H1 (cell line): ENCODE measurements around the gene ACE. TPM values are rescaled to one million over a fixed set of nuclear protein-coding genes. Genes with fewer than 3 reads are reported as not detected.

Experiments
- CTCF ChIA-PET: fragments of 300-600 bp; sonication (Branson Sonifier 250); formaldehyde crosslinking; loops from one replicate; lab custom pipeline; 2021; ENCODE audit not compliant: partially characterized antibody; lab: Charles Lee
- POLR2A ChIA-PET: fragments of 300-600 bp; sonication (Branson Sonifier 250); formaldehyde crosslinking; loops from one replicate; lab custom pipeline; 2021; ENCODE audit warnings: inconsistent platforms; ENCODE audit not compliant: partially characterized antibody; lab: Charles Lee
- DNase-seq, 2 experiments: peaks; one replicate each; pipeline versions ENCODE4 v3.0.0 to v3.0.0-alpha.2; 2010 to 2022; ENCODE audit warnings: low spot score in 2 of 2, low read depth in 1 of 2, mixed read lengths in 1 of 2
- FAIRE-seq: peaks from 2 replicates; lab custom pipeline; 2011; peaks lifted over from hg19 to GRCh38; lab: Jason Lieb, UNC
- H2AFZ ChIP-seq: 2 replicates; pipeline ENCODE4 v1.8.1; 2012; ENCODE audit warnings: low read length, inconsistent platforms
- H2AK5ac ChIP-seq: 2 replicates; pipeline ENCODE4 v1.6.1; 2013; ENCODE audit warnings: low read depth, low read length
- H2BK120ac ChIP-seq: replicated peaks from 2 replicates; pipeline ENCODE3; 2013; ENCODE audit warnings: low read depth, low read length, inconsistent platforms
- H2BK12ac ChIP-seq: 2 replicates; pipeline ENCODE4 v1.6.1; 2013; ENCODE audit warnings: low read depth, low read length
- H2BK15ac ChIP-seq: 2 replicates; pipeline ENCODE4 v1.6.1; 2013; ENCODE audit warnings: low read length
- H2BK20ac ChIP-seq: 2 replicates; pipeline ENCODE4 v1.6.1; 2013; ENCODE audit warnings: low read length
- H2BK5ac ChIP-seq: 2 replicates; pipeline ENCODE4 v1.6.1; 2013; ENCODE audit warnings: low read depth, low read length
- H3K14ac ChIP-seq: 2 replicates; pipeline ENCODE4 v1.6.1; 2013; ENCODE audit warnings: inconsistent platforms; ENCODE audit not compliant: insufficient read length
- H3K18ac ChIP-seq: 2 replicates; pipeline ENCODE4 v1.6.1; 2013; ENCODE audit warnings: low read length; ENCODE audit errors: extremely low read depth
- H3K23ac ChIP-seq: 2 replicates; pipeline ENCODE4 v1.6.1; 2013; ENCODE audit warnings: inconsistent platforms; ENCODE audit not compliant: insufficient read length
- H3K23me2 ChIP-seq: 2 replicates; pipeline ENCODE4 v1.6.1; 2013; ENCODE audit warnings: low read depth, low read length
- H3K27ac ChIP-seq: 2 replicates; pipeline ENCODE4 v1.6.1; 2011; ENCODE audit warnings: low read depth, low read length, inconsistent platforms
- H3K27me3 ChIP-seq, 4 experiments: replicated peaks in 1 of 4; 1 replicate in 1 of 4; 2 replicates in 3 of 4; pipeline versions ENCODE4 v1.6.1 to v1.8.1; 2011 to 2013; ENCODE audit warnings: low read length in 3 of 4, mild to moderate bottlenecking in 3 of 4, inconsistent platforms in 2 of 4, mixed read lengths in 2 of 4, moderate library complexity in 1 of 4; ENCODE audit not compliant: control insufficient read depth in 3 of 4, insufficient read depth in 3 of 4; ENCODE audit errors: extremely low read depth in 1 of 4
- H3K36me3 ChIP-seq, 4 experiments: 2 replicates each; pipeline versions ENCODE4 v1.6.1 to v1.8.1; 2011 to 2013; ENCODE audit warnings: mild to moderate bottlenecking in 4 of 4, low read length in 3 of 4, moderate library complexity in 2 of 4, control low read depth in 1 of 4, inconsistent platforms in 1 of 4; ENCODE audit not compliant: insufficient read depth in 4 of 4, control insufficient read depth in 2 of 4
- H3K4ac ChIP-seq: replicated peaks from 2 replicates; pipeline ENCODE3; 2013; ENCODE audit warnings: low read length, low read depth, mixed read lengths, inconsistent platforms; ENCODE audit not compliant: insufficient read length
- H3K4me1 ChIP-seq, 4 experiments: replicated peaks in 1 of 4; 1 replicate in 1 of 4; 2 replicates in 3 of 4; pipeline versions ENCODE4 v1.6.1 to v1.8.1; 2011 to 2013; ENCODE audit warnings: low read length in 3 of 4, inconsistent platforms in 2 of 4, mixed read lengths in 1 of 4; ENCODE audit not compliant: insufficient read depth in 4 of 4, control insufficient read depth in 3 of 4
- H3K4me2 ChIP-seq, 2 experiments: 2 replicates each; pipeline versions ENCODE4 v1.6.1 to v1.8.1; 2011 to 2013; ENCODE audit warnings: low read depth in 2 of 2, low read length in 2 of 2, control low read depth in 1 of 2, inconsistent platforms in 1 of 2, mild to moderate bottlenecking in 1 of 2; ENCODE audit not compliant: insufficient read depth in 1 of 2
- H3K4me3 ChIP-seq, 4 experiments: fragments of 200-600, 300-600 bp in 1 of 4; sonication (generic), shearing (Covaris generic), sonication (Bioruptor Twin) in 1 of 4; 2 replicates each; pipeline versions ENCODE4 v1.5.1 to v1.8.1; 2011 to 2016; ENCODE audit warnings: low read length in 4 of 4, low read depth in 3 of 4, control low read depth in 2 of 4, inconsistent platforms in 2 of 4, mild to moderate bottlenecking in 2 of 4, mixed read lengths in 1 of 4, moderate library complexity in 1 of 4; ENCODE audit not compliant: insufficient read depth in 2 of 4; ENCODE audit errors: extremely low read depth in 1 of 4
- H3K56ac ChIP-seq: replicated peaks from 2 replicates; pipeline ENCODE3; 2013; ENCODE audit warnings: low read depth, mild to moderate bottlenecking, mixed read lengths, low read length, inconsistent platforms; ENCODE audit not compliant: insufficient read length
- H3K79me1 ChIP-seq: 2 replicates; pipeline ENCODE4 v1.6.1; 2013; ENCODE audit warnings: low read depth, low read length, control low read depth
- H3K79me2 ChIP-seq, 2 experiments: 2 replicates each; pipeline versions ENCODE4 v1.6.1 to v1.8.1; 2012 to 2013; ENCODE audit warnings: low read length in 2 of 2, mild to moderate bottlenecking in 2 of 2, inconsistent platforms in 1 of 2; ENCODE audit not compliant: insufficient read depth in 2 of 2, control insufficient read depth in 1 of 2
- H3K9ac ChIP-seq, 4 experiments: replicated peaks in 1 of 4; 1 replicate in 1 of 4; 2 replicates in 3 of 4; pipeline versions ENCODE4 v1.6.1 to v1.8.1; 2011 to 2013; ENCODE audit warnings: low read depth in 3 of 4, low read length in 3 of 4, control low read depth in 2 of 4, mild to moderate bottlenecking in 2 of 4, moderate library complexity in 2 of 4, inconsistent platforms in 1 of 4; ENCODE audit errors: extremely low read depth in 1 of 4
- H3K9me3 ChIP-seq, 2 experiments: 2 replicates each; pipeline versions ENCODE4 v1.6.1 to v1.8.1; 2012 to 2013; ENCODE audit warnings: mild to moderate bottlenecking in 2 of 2, moderate library complexity in 2 of 2, control low read depth in 1 of 2, inconsistent platforms in 1 of 2, low read depth in 1 of 2, low read length in 1 of 2, mixed read lengths in 1 of 2; ENCODE audit not compliant: insufficient read depth in 2 of 2
- H4K20me1 ChIP-seq, 2 experiments: replicated peaks in 1 of 2; 2 replicates each; pipeline versions ENCODE3 to v1.8.1; 2011 to 2013; ENCODE audit warnings: inconsistent platforms in 2 of 2, low read length in 2 of 2, mild to moderate bottlenecking in 1 of 2; ENCODE audit not compliant: insufficient read depth in 2 of 2, control insufficient read depth in 1 of 2
- H4K5ac ChIP-seq: 2 replicates; pipeline ENCODE4 v1.6.1; 2013; ENCODE audit warnings: low read length, low read depth, mixed read lengths, inconsistent platforms; ENCODE audit not compliant: insufficient read length
- H4K8ac ChIP-seq: 2 replicates; pipeline ENCODE4 v1.8.0; 2013; ENCODE audit warnings: mild to moderate bottlenecking, moderate library complexity, low read length, inconsistent platforms; ENCODE audit not compliant: insufficient read depth; ENCODE audit errors: extremely low read depth
- H4K91ac ChIP-seq: replicated peaks from 2 replicates; pipeline ENCODE3; 2013; ENCODE audit warnings: low read length, mixed read lengths, inconsistent platforms; ENCODE audit not compliant: insufficient read length
- ATF2 ChIP-seq: IDR thresholded peaks from 2 replicates; pipeline ENCODE4 v1.6.1; 2012; ENCODE audit warnings: low read length, inconsistent platforms
- CBX8 ChIP-seq: fragments of 300-800, 300-1000 bp; sonication (generic); IDR thresholded peaks from 2 replicates; pipeline ENCODE4 v1.7.1; 2016; ENCODE audit warnings: low read depth, low read length, borderline replicate concordance
- CTBP2 ChIP-seq: IDR thresholded peaks from 2 replicates; pipeline ENCODE4 v1.7.0; 2011; ENCODE audit warnings: borderline replicate concordance, mild to moderate bottlenecking, moderate library complexity, mixed read lengths, low read length; ENCODE audit not compliant: insufficient read depth, insufficient read length
- EP300 ChIP-seq, 2 experiments: IDR thresholded peaks; 1 replicate in 1 of 2; 2 replicates in 1 of 2; pipeline ENCODE4 v1.6.1; 2011 to 2012; ENCODE audit warnings: low read depth in 2 of 2, low read length in 2 of 2, mild to moderate bottlenecking in 2 of 2, borderline replicate concordance in 1 of 2, inconsistent platforms in 1 of 2, moderate library complexity in 1 of 2
- NANOG ChIP-seq: IDR thresholded peaks from 2 replicates; pipeline ENCODE4 v1.6.1; 2011; ENCODE audit warnings: low read length, low read depth, mild to moderate bottlenecking, inconsistent platforms; ENCODE audit not compliant: insufficient read depth, poor library complexity, severe bottlenecking
- SIN3A ChIP-seq, 2 experiments: IDR thresholded peaks in 1 of 2; conservative IDR thresholded peaks in 1 of 2; 2 replicates each; pipeline ENCODE4 v1.6.1; 2011 to 2012; ENCODE audit warnings: low read length in 2 of 2, improper control_type of control experiment in 1 of 2, low read depth in 1 of 2, mild to moderate bottlenecking in 1 of 2
- SP1 ChIP-seq: IDR thresholded peaks from 2 replicates; pipeline ENCODE4 v1.6.1; 2011; ENCODE audit warnings: low read depth, low read length
- TEAD4 ChIP-seq: IDR thresholded peaks from 2 replicates; pipeline ENCODE4 v1.6.1; 2012; ENCODE audit warnings: low read depth, low read length, inconsistent platforms, mixed read lengths
- WGBS, 2 experiments: shearing (Covaris generic) in 1 of 2; methylation state at CpG; one replicate each; pipeline versions ENCODE4 v1.1.6 to v1.1.7; 2013 to 2015; ENCODE audit warnings: low lambda C conversion rate in 2 of 2, mixed read lengths in 2 of 2, inconsistent platforms in 1 of 2, low coverage in 1 of 2, missing lambda C conversion rate in 1 of 2; ENCODE audit not compliant: insufficient replicate concordance in 2 of 2, insufficient coverage in 1 of 2, insufficient read length in 1 of 2; ENCODE audit errors: extremely low coverage in 1 of 2, missing lambda C conversion rate in 1 of 2; 5-methylcytosine and 5-hydroxymethylcytosine counted together
- polyA plus RNA-seq, 7 experiments: library from polyadenylated mRNA; depleted of rRNA in 3 of 7; stranded (reverse) in 5 of 7; unstranded in 2 of 7; fragments of >200 nt in 5 of 7; fragments of 200-250 nt in 2 of 7; gene quantifications; 1 replicate in 5 of 7; 2 replicates in 1 of 7; 4 replicates in 1 of 7; pipeline versions ENCODE4 v1.2.1 to v1.2.3, GENCODE V29; 2011 to 2013; ENCODE audit warnings: missing spikeins in 2 of 7, mixed read lengths in 2 of 7
- total RNA-seq: library from RNA; stranded (reverse); fragmentation: NEBNext Ultra II Directional; extraction: Animal tissue kit (Norgen Biotek cat#: 25700); gene quantifications from 2 replicates; pipeline ENCODE4 v1.2.1, GENCODE V29; 2021

The ACE gene
- total and polyA plus RNA-seq, 2 of the 8 experiments (the other 6 are each of a cell fraction or from before 2014, with no cell fraction given): 2.5 to 5.5 TPM

GRCh38 chr17:63455417-63455816 is 21.4 kb upstream of the ACE start:
- H4K20me1 ChIP-seq: no peaks in the 10 kb centered on the region
- POLR2A ChIA-PET: interaction anchor here (1.8 kb wide), 1 partner anchor 8 kb away, joined by 6 read pairs; the partner anchor contains the start of gene CYB561
- H2BK12ac ChIP-seq: no peak overlapping the region
- no peak overlapping the region for H2BK120ac ChIP-seq
- H3K18ac ChIP-seq: no peak overlapping the region
- no peaks in the 10 kb centered on the region for H3K79me1 ChIP-seq
- no peak overlapping the region for H3K4me2 ChIP-seq
- no peak overlapping the region for H3K27ac ChIP-seq
- H3K36me3 ChIP-seq: no peaks in the 10 kb centered on the region
- TF ChIP-seq SIN3A (conservative IDR thresholded peaks at IDR 0.05 in 1 of 2, IDR thresholded peaks at IDR 0.05 in 1 of 2; ENCODE audit: low read depth in 1 of 2, low read length in 2 of 2) (no peak), CBX8 (no peak), EP300 (IDR thresholded peaks at IDR 0.05; ENCODE audit: borderline replicate concordance in 1 of 2, low read depth in 2 of 2, low read length in 2 of 2) (no peak), CTBP2 (no peak), TEAD4 (no peak), ATF2 (no peak), SP1 (no peak), NANOG (no peak)
- no peak overlapping the region for H2AK5ac ChIP-seq
- H4K91ac ChIP-seq: no peak overlapping the region
- no peak overlapping the region for H3K4ac ChIP-seq
- no peak overlapping the region for H3K56ac ChIP-seq
- FAIRE-seq (no peak), DNase-seq (no peak)
- H2BK15ac ChIP-seq: no peak overlapping the region
- H3K4me3 ChIP-seq: no peak overlapping the region
- CTCF ChIA-PET: interaction anchor here (0.6 to 2.7 kb wide), 4 partner anchors 12 to 157 kb away, joined by 3 to 26 read pairs (median 4); no protein-coding TSS in a partner anchor
- no peaks in the 10 kb centered on the region; a peak in 1 of 7 replicates for H3K27me3 ChIP-seq
- no peak overlapping the region for H2BK5ac ChIP-seq
- H4K8ac ChIP-seq: no peak overlapping the region
- no peaks in the 10 kb centered on the region for H3K9me3 ChIP-seq
- H3K9ac ChIP-seq: no peak overlapping the region
- peaks cover 0 to 3% (median 0%) of the 10 kb centered on the region in 4 experiments; a peak in 1 of 7 replicates for H3K4me1 ChIP-seq
- no peak overlapping the region for H3K23ac ChIP-seq
- H3K23me2 ChIP-seq: no peaks in the 10 kb centered on the region
- WGBS, 2 experiments: 89% methylated on average over 4 of the region's 4 CpGs; no CpG with 5 or more reads in 1 of the 2 experiments
- no peaks in the 10 kb centered on the region for H3K79me2 ChIP-seq
- no peak overlapping the region for H2AFZ ChIP-seq
- H3K14ac ChIP-seq: no peak overlapping the region
- no peak overlapping the region for H4K5ac ChIP-seq
- no peak overlapping the region for H2BK20ac ChIP-seq
